HTERT RPE-1 (cell line): Measurements from ENCODE around the gene MRPS35.
"Not testable (repeated sequence)": the region's sequence is repeated elsewhere in the genome, so short reads cannot be mapped to it uniquely, and the experiment has no call there.

Source experiments
- in situ Hi-C: fragments of 300-500 bp; cut with MboI; formaldehyde crosslinking; loops from 4 replicates; pipeline ENCODE4 v1.14.3; 2020; ENCODE audit warnings: low sequenced_read_pairs

The MRPS35 gene

GRCh38 chr12:27707216-27707615 lies 3.4 kb upstream of the MRPS35 start:
- in situ Hi-C loops: no loop called here

DNA sequence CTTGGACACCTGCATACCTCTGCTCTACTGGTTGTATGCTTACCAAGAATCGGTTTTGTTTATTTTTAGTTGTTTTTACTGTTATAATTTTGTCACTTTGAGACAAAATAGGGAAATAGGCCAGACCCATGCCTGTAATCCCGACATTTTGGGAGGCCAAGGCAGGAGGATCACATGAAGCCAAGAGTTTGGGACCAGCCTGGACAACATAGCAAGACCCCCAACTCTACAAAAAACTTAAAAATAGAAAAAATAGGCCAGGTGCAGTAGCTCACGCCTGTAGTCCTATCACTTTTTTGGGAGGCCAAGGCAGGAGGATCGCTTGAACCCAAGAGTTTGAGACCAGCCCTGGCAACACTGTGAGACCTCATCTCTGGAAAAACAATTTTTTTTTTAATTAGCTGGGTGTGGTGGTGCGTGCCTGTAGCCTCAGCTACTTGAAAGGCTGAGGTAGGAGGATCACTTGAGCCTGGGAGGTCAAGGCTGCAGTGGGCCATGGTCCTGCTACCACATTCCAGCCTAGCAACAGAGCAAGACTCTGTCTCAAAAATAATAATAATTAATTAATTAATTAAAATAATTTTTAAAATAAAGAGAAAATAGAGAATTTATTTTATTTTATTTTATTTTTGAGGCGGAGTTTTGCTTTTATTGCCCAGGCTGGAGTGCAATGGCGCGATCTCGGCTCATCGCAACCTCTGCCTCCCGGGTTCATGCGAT lies 1.3 kb upstream of the MRPS35 start:
- in situ Hi-C loops: no loop called here

DNA sequence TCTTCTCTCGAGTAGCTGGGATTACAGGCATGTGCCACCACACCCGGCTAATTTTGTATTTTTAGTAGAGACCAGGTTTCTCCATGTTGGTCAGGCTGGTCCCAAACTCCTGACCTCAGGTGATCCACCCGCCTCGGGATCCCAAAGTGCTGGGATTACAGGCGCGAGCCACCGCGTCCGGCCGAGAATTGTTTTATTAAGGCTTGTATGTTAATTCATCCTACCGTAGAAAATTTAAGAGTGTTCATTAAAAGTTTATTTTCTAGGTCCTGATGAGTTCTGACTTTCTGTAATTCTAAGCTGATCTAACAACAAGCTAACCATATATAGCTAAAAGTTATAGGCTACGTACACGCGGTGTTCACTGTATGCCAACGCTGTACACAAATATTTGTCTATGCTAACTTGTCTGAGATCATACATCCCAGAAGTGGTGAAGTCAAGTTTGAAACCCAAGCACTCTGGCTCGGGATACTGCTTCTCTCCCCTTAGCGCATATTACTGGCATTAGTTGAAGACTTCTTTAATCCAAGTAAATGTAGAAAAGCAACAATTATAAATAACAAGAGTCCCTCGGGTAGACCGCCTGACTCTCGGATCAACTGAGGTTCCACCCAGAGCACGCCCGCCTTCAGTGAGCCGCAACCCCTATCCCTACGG lies 570 bp upstream of the MRPS35 start:
- in situ Hi-C loops: no loop called here

DNA sequence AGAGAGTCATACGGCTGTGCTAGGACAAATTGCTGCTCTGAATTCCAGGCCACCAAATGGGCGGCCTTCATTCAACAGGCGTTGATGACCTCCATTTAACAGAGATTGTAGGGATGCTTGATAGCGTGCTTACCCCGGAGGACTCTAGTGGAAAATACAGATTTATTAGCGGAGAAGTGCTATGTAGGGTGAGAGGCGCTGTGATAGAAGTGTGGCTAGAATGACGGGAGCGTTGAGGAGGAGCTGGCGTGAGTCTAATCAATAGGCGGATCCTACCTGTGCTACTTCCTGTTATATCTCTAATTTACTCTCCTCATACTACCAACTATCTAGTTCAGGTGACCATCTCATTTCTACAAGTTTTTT lies 668 bp downstream of the MRPS35 start:
- in situ Hi-C loops: no loop called here

- in situ Hi-C loops: no loop called here
These were observed 1.3 kb downstream of the MRPS35 start for GRCh38 chr12:27711967-27712366.

GRCh38 chr12:27723212-27723611 lies 12.6 kb downstream of the MRPS35 start:
- in situ Hi-C loops: no loop called here

GRCh38 chr12:27730097-27730588 lies 19.5 kb downstream of the MRPS35 start:
- in situ Hi-C loops: no loop called here

DNA sequence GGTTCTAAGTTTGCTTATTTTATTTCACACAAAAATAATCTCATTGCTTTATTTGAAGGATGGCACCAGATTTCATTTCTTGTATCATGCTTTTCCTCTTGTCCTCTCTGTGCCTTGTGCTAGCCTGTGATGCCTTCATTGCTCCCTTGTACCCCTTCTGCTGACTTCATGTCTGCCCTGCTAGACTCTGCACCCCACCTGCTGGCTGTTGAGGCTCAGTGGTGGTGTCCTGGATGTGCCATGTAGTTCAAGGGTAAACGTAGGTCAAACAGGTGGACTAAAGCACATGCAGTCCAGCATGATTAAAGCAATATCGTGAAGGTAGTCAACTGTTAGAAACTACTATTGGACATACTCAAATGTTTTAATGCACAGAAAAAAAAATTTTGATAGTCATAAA lies 21.6 kb downstream of the MRPS35 start:
- in situ Hi-C loops: no loop called here

- in situ Hi-C loops: no loop called here
These were observed 22.5 kb downstream of the MRPS35 start for GRCh38 chr12:27733052-27733656.

- in situ Hi-C loops: no loop called here
These were observed 23.2 kb downstream of the MRPS35 start for GRCh38 chr12:27733791-27734190.

DNA sequence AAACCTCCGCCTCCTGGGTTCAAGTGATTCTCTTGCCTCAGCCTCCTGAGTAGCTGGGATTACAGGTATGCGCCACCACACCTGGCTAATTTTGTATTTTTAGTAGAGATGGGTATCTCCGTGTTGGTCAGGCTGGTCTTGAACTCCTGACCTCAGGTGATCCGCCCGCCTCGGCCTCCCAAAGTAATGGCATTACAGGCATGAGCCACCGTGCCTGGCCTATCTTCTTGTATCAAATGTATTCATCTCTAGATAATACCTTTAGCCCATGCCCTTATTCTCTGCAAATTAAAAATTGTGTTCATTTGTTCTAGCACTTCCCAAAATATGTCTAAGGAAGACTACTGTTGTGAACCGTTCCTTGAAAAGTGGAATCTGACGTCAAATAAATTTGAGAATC lies 23.7 kb downstream of the MRPS35 start:
- in situ Hi-C loops: not testable (repeated sequence)

- in situ Hi-C loops: no loop called here
These were observed 33.0 kb downstream of the MRPS35 start for GRCh38 chr12:27743601-27744000.

DNA sequence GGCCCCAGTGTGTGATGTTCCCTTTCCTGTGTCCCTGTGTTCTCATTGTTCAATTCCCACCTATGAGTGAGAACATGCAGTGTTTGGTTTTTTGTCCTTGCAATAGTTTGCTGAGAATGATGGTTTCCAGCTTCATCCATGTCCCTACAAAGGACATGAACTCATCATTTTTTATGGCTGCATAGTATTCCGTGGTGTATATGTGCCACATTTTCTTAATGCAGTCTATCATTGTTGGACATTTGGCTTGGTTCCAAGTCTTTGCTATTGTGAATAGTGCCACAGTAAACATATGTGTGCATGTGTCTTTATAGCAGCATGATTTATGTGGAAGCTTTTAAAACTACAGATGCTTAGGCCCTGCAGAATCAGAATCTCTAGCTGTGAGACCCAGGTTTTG lies 35.1 kb downstream of the MRPS35 start:
- in situ Hi-C loops: not testable (repeated sequence)

GRCh38 chr12:27747111-27747820 lies 36.6 kb downstream of the MRPS35 start:
- in situ Hi-C loops: no loop called here

DNA sequence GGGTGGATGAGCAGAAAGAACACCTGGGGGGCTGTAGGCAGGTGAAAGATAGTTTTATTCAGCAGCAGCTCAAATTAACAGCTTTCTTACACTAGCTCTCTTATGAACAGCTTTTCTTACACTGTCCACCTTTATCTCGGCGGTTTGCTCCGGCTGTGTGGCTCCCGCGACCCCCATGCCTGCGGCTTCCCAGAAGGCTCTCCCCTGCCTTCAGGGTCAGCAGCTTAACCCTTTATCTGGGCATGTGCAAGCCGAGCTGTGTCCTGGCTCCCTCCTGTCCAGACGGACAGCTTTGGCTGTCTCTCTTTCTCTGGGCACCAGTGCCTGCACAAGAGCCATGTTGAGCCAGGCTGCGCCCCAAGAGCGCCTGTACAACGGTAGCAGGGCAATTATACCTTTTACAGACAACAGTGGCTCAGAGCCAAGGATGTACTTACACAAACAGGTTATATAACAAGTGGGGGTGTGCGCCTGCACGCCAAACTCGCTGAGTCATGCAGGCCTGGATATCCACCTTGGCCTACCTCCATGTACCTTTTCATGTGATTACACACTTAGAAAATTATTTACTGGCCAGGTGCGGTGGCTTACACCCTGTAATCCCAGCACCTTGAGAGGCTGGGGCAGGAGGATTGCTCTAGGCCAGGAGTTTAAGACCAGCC lies 40.9 kb downstream of the MRPS35 start:
- in situ Hi-C loops: no loop called here

GRCh38 chr12:27754795-27755194 lies 44.2 kb downstream of the MRPS35 start:
- in situ Hi-C loops: no loop called here

DNA sequence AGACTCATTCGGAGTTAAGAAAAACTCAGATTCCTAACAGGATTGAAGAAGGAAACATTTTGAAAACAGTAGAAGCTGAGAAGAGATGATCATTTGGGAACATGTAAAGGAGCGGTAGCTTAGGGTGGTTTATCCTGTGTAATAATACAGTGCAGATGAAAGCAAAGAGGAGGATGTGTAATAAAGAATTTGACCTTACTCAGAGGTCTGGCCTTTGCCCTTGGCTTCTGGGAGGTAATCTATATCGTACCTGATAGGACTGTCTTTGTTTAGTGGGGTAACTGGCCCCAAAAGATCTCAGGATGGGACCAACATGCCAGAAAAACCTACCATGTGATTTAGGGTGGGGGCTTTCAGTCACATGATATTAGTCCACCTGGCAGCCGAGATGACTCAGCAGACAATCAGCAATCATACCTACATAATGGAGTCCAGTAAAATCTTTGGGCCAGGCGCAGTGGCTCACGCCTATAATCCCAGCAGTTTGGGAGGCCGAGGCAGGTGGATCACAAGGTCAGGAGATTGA lies 46.1 kb downstream of the MRPS35 start:
- in situ Hi-C loops: no loop called here

DNA sequence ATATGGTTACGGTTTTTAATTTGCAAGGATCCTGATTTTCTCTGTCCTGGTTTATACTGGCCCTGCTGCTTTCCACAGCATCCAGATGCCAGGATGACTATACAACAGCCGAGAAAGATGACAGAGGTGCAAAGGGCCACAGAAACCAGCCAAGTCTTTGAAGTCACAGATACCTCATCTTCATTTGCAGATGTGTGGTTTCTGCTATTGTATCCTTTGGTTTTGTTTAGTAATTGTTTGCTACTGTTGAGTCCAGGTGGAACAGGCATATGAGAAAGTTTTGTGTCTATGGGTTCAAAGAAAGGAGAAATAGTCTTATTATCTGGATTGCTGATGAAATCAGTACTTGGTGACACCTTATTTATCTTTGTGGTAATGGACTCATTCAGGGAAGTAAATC lies 52.1 kb downstream of the MRPS35 start:
- in situ Hi-C loops: no loop called here

DNA sequence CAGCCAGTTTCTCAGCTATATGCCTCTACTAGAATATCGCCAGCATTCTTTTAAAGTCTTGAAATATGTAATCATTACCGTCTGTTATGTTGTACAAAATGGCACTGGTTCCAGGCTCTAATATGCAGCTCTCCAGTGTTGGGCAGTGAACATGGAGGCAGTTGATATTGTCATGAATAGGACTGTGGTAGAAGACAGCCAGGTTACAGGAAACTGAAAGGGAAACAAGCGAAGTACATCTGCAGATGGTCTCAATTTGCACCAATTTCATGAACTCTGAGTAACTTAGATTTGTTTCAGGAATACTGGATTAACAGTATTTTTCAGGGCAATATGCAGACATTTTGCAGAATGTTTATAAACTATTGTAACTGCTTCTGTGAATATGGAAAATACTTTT lies 56.0 kb downstream of the MRPS35 start:
- in situ Hi-C loops: no loop called here

DNA sequence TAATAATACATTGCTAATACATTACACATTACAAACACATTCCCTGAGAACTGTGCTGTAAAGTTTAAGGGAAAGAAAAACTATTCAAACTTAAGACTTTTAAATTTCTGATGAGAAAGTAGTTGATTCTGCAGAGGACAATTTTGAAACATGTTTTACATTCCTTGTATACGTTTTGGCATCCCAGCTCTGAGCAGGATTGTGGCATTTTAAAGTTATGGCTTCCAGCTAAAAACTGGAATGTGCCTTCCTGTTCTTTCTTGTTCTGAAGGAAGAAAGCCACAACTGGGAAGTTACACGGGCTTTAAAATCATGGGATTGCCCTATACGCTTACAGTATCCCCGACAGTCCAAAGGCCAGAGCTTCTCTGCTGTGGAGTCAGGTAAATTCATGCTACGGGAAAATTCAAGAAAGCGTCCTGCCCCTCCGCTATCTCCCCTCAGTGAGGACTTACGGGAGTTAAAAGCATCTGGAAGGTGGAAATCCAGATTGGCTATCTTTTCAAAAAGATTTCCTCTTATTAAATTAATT lies 58.6 kb downstream of the MRPS35 start:
- in situ Hi-C loops: no loop called here
